ENCODE measurements around the gene MAP3K21.

GRCh38 chr1:233368106-233368788 lies 40.7 kb downstream of the MAP3K21 start:
- no peak for TF ChIP-seq CTCF (conservative IDR thresholded peaks at IDR 0.05)
- TF ChIP-seq ZFX (IDR thresholded peaks at IDR 0.05): no peak
